ENCODE measurements around the gene PRDM16. TPM values are rescaled to one million over a fixed set of nuclear protein-coding genes. Genes with fewer than 3 reads are reported as not detected.

The PRDM16 gene
- total and polyA plus RNA-seq, 2 of the 13 experiments (the other 11 are each of a cell fraction or from before 2014, with no cell fraction given), result 0.15 to 0.81 TPM

- Histone ChIP-seq H3K27ac (ENCODE audit: extremely low read length, insufficient read depth, low read length) (no peak overlapping the region), H3K27me3 (ENCODE audit: control insufficient read depth in 1 of 2, insufficient read depth in 2 of 2, low read length in 2 of 2) (peaks cover 3 to 16% of the 10 kb centered on the region in 2 experiments), H2AFZ (ENCODE audit: low read length) (no peak overlapping the region), H3K9ac (ENCODE audit: insufficient read depth, low read depth, low read length) (no peak overlapping the region), H3K4me1 (ENCODE audit: insufficient read depth, low read length) (peaks cover 16% of the 10 kb centered on the region), H3K9me3 (ENCODE audit: low read length) (no peaks in the 10 kb centered on the region), H3K4me2 (ENCODE audit: low read depth, low read length) (no peak overlapping the region), H4K20me1 (ENCODE audit: insufficient read depth, low read length) (no peaks in the 10 kb centered on the region), H3K4me3 (replicated peaks in 1 of 3; ENCODE audit: insufficient read depth in 1 of 3, low read depth in 2 of 3, low read length in 3 of 3) (no peak overlapping the region), H3K36me3 (replicated peaks in 1 of 2; ENCODE audit: control insufficient read depth in 1 of 2, insufficient read depth in 2 of 2, low read length in 2 of 2) (no peaks in the 10 kb centered on the region), H3K79me2 (ENCODE audit: insufficient read depth, low read length) (no peaks in the 10 kb centered on the region)
- ChIA-PET POLR2A (no interaction called here), CTCF (ENCODE audit: low intra/inter-chr PET ratio, low total read pairs) (no interaction called here)
- intact Hi-C loops (cut with micrococcal nuclease; ENCODE audit: unreplicated experiment), result no loop called here
- ATAC-seq (no peak), DNase-seq (ENCODE audit: low spot score) (no peak), FAIRE-seq (no peak)
- no TSS peak for BruUV-seq (replicated peaks)
- WGBS (ENCODE audit: low lambda C conversion rate), result 72% methylated on average over 13 of the region's 17 CpGs
- in situ Hi-C loops (cut with HindIII; ENCODE audit: extremely low pct_ligation_motif_present, low pct_unique_long_range_greater_than_20kb), result no loop called here
- TF ChIP-seq DDIT3 (CRISPR knock-in tag; IDR thresholded peaks at IDR 0.05), result no peak
- no peak for TF ChIP-seq KLF12 (CRISPR knock-in tag; IDR thresholded peaks at IDR 0.05; ENCODE audit: borderline replicate concordance)
- no peak for TF ChIP-seq ZBTB40 (IDR thresholded peaks at IDR 0.05)
- no peak for TF ChIP-seq ZBTB40 (CRISPR knock-in tag; IDR thresholded peaks at IDR 0.05)
- TF ChIP-seq DBP (CRISPR knock-in tag; IDR thresholded peaks at IDR 0.05; ENCODE audit: not compliant biosample characterization), result no peak
- TF ChIP-seq JARID2 (CRISPR knock-in tag; IDR thresholded peaks at IDR 0.05; ENCODE audit: insufficient replicate concordance), result no peak
- no peak for TF ChIP-seq ZBTB1 (CRISPR knock-in tag; IDR thresholded peaks at IDR 0.05; ENCODE audit: borderline replicate concordance)
- no peak for TF ChIP-seq ZNF276 (CRISPR knock-in tag; IDR thresholded peaks at IDR 0.05; ENCODE audit: low read depth)
- TF ChIP-seq GTF3A (CRISPR knock-in tag; conservative IDR thresholded peaks at IDR 0.05), result no peak
- no peak for TF ChIP-seq POLR2A (IDR thresholded peaks at IDR 0.05; ENCODE audit: insufficient read depth in 1 of 2, low read depth in 2 of 2, low read length in 2 of 2)
Observed at GRCh38 chr1:3397311-3397710, 328.3 kb downstream of the PRDM16 start.
